ENCODE data around the gene NEK1.

Gene NEK1

GRCh38 chr4:169366821-169367220 lies 245.6 kb downstream of the NEK1 start:
- no peak for DNase-seq (ENCODE audit: insufficient read length, low spot score)
- TF ChIP-seq POLR2AphosphoS5 (IDR thresholded peaks at IDR 0.05; ENCODE audit: low read depth, low read length) = no peak
- no peak for TF ChIP-seq POU2F2 (IDR thresholded peaks at IDR 0.05; ENCODE audit: low read depth, low read length)
- TF ChIP-seq TAF1 (IDR thresholded peaks at IDR 0.05; ENCODE audit: low read depth, low read length) = no peak
- no peak for TF ChIP-seq POLR2A (IDR thresholded peaks at IDR 0.05; ENCODE audit: low read depth, low read length)
- no peak for TF ChIP-seq PAX5 (IDR thresholded peaks at IDR 0.05; ENCODE audit: insufficient read depth, low read length, severe bottlenecking)
- no peak for TF ChIP-seq SPI1 (IDR thresholded peaks at IDR 0.05; ENCODE audit: low read depth, low read length)
- no peak for FAIRE-seq

DNA sequence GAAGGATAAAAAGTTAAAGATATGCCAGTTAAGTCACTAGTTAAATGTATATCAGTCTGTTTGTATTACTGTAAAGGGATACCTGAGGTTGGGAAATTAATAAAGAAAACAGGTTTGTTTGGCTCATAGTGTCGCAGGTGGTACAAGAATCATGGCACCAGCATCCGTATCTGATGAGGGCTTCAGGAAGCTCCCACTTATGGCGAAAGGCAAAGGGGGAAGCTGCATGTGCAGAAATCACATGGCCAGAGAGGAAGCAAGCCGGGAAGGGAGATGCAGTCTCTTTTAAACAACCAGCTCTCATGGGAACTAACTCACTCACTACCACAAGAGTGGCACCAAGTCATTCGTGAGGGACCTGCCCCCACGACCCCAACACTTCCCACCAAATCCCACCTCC lies 249.8 kb downstream of the NEK1 start:
- TF ChIP-seq TAF1 (IDR thresholded peaks at IDR 0.05; ENCODE audit: low read depth, low read length) (no peak), PAX5 (IDR thresholded peaks at IDR 0.05; ENCODE audit: insufficient read depth, low read length, severe bottlenecking) (no peak), POLR2AphosphoS5 (IDR thresholded peaks at IDR 0.05; ENCODE audit: low read depth, low read length) (no peak), SPI1 (IDR thresholded peaks at IDR 0.05; ENCODE audit: low read depth, low read length) (no peak), POLR2A (IDR thresholded peaks at IDR 0.05; ENCODE audit: low read depth, low read length) (no peak), POU2F2 (IDR thresholded peaks at IDR 0.05; ENCODE audit: low read depth, low read length) (no peak)
- DNase-seq (ENCODE audit: insufficient read length, low spot score) (no peak), FAIRE-seq (no peak)

GRCh38 chr4:169361756-169362155 lies 250.6 kb downstream of the NEK1 start:
- DNase-seq (ENCODE audit: insufficient read length, low spot score) = no peak
- TF ChIP-seq POLR2AphosphoS5 (IDR thresholded peaks at IDR 0.05; ENCODE audit: low read depth, low read length) (no peak), TAF1 (IDR thresholded peaks at IDR 0.05; ENCODE audit: low read depth, low read length) (no peak), PAX5 (IDR thresholded peaks at IDR 0.05; ENCODE audit: insufficient read depth, low read length, severe bottlenecking) (no peak), POLR2A (IDR thresholded peaks at IDR 0.05; ENCODE audit: low read depth, low read length) (no peak), SPI1 (IDR thresholded peaks at IDR 0.05; ENCODE audit: low read depth, low read length) (no peak), POU2F2 (IDR thresholded peaks at IDR 0.05; ENCODE audit: low read depth, low read length) (no peak)
- FAIRE-seq = no peak

- DNase-seq (ENCODE audit: insufficient read length, low spot score) = no peak
- peak; percentile 62 for FAIRE-seq
- TF ChIP-seq POLR2A (IDR thresholded peaks at IDR 0.05; ENCODE audit: low read depth, low read length) (no peak), POU2F2 (IDR thresholded peaks at IDR 0.05; ENCODE audit: low read depth, low read length) (no peak), TAF1 (IDR thresholded peaks at IDR 0.05; ENCODE audit: low read depth, low read length) (no peak), PAX5 (IDR thresholded peaks at IDR 0.05; ENCODE audit: insufficient read depth, low read length, severe bottlenecking) (no peak), SPI1 (IDR thresholded peaks at IDR 0.05; ENCODE audit: low read depth, low read length) (no peak), POLR2AphosphoS5 (IDR thresholded peaks at IDR 0.05; ENCODE audit: low read depth, low read length) (no peak)
Observed at GRCh38 chr4:169359961-169360360, 252.4 kb downstream of the NEK1 start.

DNA sequence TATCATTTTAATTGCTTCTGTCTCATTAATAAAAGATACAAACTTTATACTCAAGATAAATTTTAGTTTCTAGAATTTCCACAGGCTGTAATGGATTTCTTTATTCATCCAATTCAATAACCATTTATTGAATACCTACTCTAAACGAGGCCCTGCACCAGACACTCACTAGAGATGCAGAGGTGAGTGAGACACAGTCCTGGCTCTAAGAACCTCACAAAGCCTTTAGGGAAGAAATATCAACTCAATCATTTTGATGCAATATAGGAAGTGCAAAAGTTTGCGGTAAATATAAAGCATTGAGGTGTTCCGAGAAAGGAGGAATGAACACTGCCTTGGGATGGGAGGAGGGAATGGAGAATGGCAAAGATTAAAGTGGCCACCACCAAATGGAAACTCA lies 260.0 kb downstream of the NEK1 start:
- DNase-seq (ENCODE audit: insufficient read length, low spot score) = no peak
- TF ChIP-seq PAX5 (IDR thresholded peaks at IDR 0.05; ENCODE audit: insufficient read depth, low read length, severe bottlenecking) = no peak
- no peak for TF ChIP-seq SPI1 (IDR thresholded peaks at IDR 0.05; ENCODE audit: low read depth, low read length)
- no peak for FAIRE-seq

DNA sequence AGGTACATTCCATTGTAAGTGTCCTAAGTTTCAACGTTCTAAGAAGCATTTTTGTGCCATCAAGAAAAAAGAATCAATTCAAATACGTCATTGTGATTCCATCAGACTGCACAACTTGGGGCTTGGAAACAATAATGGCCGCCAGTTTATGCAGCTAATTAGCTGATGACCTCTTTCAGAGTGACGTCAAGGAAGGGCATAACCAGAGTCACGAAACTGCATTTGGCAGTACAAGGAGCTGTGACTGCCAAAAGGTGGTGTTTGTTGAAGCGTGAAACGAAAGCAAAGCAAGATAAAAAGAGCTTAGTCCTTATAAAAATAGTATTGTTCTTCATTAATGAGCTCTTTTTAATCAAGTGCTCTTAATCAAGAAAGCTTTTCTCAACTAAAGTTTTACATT lies 260.5 kb downstream of the NEK1 start:
- no peak for FAIRE-seq
- no peak for TF ChIP-seq PAX5 (IDR thresholded peaks at IDR 0.05; ENCODE audit: insufficient read depth, low read length, severe bottlenecking)
- no peak for TF ChIP-seq POU2F2 (IDR thresholded peaks at IDR 0.05; ENCODE audit: low read depth, low read length)
- no peak for TF ChIP-seq POLR2AphosphoS5 (IDR thresholded peaks at IDR 0.05; ENCODE audit: low read depth, low read length)
- TF ChIP-seq SPI1 (IDR thresholded peaks at IDR 0.05; ENCODE audit: low read depth, low read length) = no peak
- TF ChIP-seq TAF1 (IDR thresholded peaks at IDR 0.05; ENCODE audit: low read depth, low read length) = no peak
- no peak for TF ChIP-seq POLR2A (IDR thresholded peaks at IDR 0.05; ENCODE audit: low read depth, low read length)
- no peak for DNase-seq (ENCODE audit: insufficient read length, low spot score)

DNA sequence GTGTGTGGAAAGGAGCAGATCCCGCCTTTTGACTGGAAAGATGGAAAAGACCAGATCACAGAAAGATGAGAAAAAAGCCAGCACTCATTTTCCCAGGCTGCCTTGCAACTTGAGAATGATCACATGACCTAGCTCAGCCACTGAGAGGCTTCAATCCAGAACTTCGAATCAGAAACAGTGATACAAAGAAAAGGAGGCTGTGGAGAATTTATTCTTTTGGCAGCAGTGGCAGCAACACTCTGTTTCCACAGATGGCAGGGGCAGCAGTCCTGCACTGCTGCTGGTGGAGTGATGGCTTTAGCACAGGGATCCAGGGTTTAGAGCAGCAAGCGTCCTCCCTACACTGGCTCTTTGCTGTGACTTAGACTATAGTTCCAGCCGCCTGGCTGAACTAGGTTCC lies 263.8 kb downstream of the NEK1 start:
- TF ChIP-seq POLR2A (IDR thresholded peaks at IDR 0.05; ENCODE audit: low read depth, low read length) (no peak), SPI1 (IDR thresholded peaks at IDR 0.05; ENCODE audit: low read depth, low read length) (no peak), POU2F2 (IDR thresholded peaks at IDR 0.05; ENCODE audit: low read depth, low read length) (no peak), TAF1 (IDR thresholded peaks at IDR 0.05; ENCODE audit: low read depth, low read length) (no peak), PAX5 (IDR thresholded peaks at IDR 0.05; ENCODE audit: insufficient read depth, low read length, severe bottlenecking) (no peak), POLR2AphosphoS5 (IDR thresholded peaks at IDR 0.05; ENCODE audit: low read depth, low read length) (no peak)
- DNase-seq (ENCODE audit: insufficient read length, low spot score) (no peak), FAIRE-seq (no peak)

DNA sequence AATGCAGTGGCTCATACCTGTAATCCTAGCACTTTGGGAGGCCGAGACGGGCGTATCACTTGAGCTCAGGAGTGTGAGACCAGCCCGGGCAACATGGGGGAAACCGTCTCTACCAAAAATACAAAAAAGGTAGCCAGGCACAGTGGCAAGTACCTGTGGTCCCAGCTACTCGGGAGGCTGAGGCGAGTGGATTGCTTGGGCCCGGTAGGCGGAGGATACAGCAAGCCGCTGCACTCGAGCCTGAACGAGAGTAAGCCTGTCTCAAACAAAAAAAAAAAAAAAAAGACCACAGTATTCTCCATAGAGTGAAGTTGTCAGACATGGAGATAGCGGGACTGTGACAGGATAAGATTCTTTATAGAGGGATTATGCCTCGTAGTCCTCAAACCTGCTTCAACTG lies 265.5 kb downstream of the NEK1 start:
- no peak for FAIRE-seq

DNA sequence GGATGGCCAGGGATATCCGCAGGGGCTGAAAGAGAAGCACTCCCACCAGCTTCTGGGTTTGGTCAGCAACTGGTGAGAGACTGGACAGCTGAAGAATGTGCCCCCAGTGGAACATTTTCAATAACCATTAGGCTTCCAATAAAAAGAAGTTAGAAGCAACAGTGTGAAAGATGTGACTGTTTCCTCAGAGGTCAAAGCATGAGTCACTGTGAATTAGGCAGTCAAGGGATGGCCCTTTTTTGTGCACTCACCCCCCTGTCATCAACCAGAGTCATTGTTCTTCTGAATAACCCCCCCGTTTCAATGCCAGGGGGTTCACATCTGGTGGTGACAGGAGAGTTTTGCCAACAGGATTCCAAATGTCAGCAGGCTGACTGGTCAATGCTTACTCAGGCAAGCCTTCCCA lies 267.1 kb downstream of the NEK1 start:
- no peak for FAIRE-seq
- no peak for DNase-seq (ENCODE audit: insufficient read length, low spot score)
- no peak for TF ChIP-seq POLR2AphosphoS5 (IDR thresholded peaks at IDR 0.05; ENCODE audit: low read depth, low read length)
- no peak for TF ChIP-seq PAX5 (IDR thresholded peaks at IDR 0.05; ENCODE audit: insufficient read depth, low read length, severe bottlenecking)
- no peak for TF ChIP-seq POLR2A (IDR thresholded peaks at IDR 0.05; ENCODE audit: low read depth, low read length)
- no peak for TF ChIP-seq SPI1 (IDR thresholded peaks at IDR 0.05; ENCODE audit: low read depth, low read length)

More for the DNA sequence above, 265.5 kb downstream of the NEK1 start:
- TF ChIP-seq TAF1 (IDR thresholded peaks at IDR 0.05; ENCODE audit: low read depth, low read length) (no peak), POU2F2 (IDR thresholded peaks at IDR 0.05; ENCODE audit: low read depth, low read length) (no peak), SPI1 (IDR thresholded peaks at IDR 0.05; ENCODE audit: low read depth, low read length) (no peak), POLR2A (IDR thresholded peaks at IDR 0.05; ENCODE audit: low read depth, low read length) (no peak), POLR2AphosphoS5 (IDR thresholded peaks at IDR 0.05; ENCODE audit: low read depth, low read length) (no peak), PAX5 (IDR thresholded peaks at IDR 0.05; ENCODE audit: insufficient read depth, low read length, severe bottlenecking) (no peak)
- DNase-seq (ENCODE audit: insufficient read length, low spot score) = no peak

All from GM12891 (cell line).